ENCODE measurements around the gene DERL2.
"Not testable (repeated sequence)": the region's sequence is repeated elsewhere in the genome, so short reads cannot be mapped to it uniquely, and the experiment has no call there.

Gene DERL2

GRCh38 chr17:5435781-5436315 is 50.1 kb downstream of the DERL2 start:
- DNase-seq: not testable (repeated sequence)

- DNase-seq: no peak
Observed at GRCh38 chr17:5434984-5435383, 51.0 kb downstream of the DERL2 start.

GRCh38 chr17:5431949-5432556 is 53.9 kb downstream of the DERL2 start:
- DNase-seq: no peak

GRCh38 chr17:5431234-5431633 is 54.7 kb downstream of the DERL2 start:
- DNase-seq: not testable (repeated sequence)

- no peak for DNase-seq
Observed at GRCh38 chr17:5430413-5430999, 55.5 kb downstream of the DERL2 start.

- DNase-seq: no peak
Observed at GRCh38 chr17:5429191-5429887, 56.6 kb downstream of the DERL2 start.

GRCh38 chr17:5425826-5426225 is 60.2 kb downstream of the DERL2 start:
- DNase-seq: no peak

GRCh38 chr17:5424909-5425308 is 61.1 kb downstream of the DERL2 start:
- DNase-seq: no peak

- no peak for DNase-seq
Observed at GRCh38 chr17:5422505-5422904, 63.5 kb downstream of the DERL2 start.

All from activated T-cell treated with anti-CD3 and anti-CD28 coated beads for 4 hours (primary cell).